ENCODE measurements around the gene CSTA.
"Not testable (repeated sequence)": the region's sequence is repeated elsewhere in the genome, so short reads cannot be mapped to it uniquely, and the experiment has no call there.

The CSTA gene

GRCh38 chr3:122322095-122323075, 2.7 kb upstream of the CSTA start:
- DNase-seq (ENCODE audit: low read depth in 2 of 2): no peak

GRCh38 chr3:122325769-122326168, 721 bp downstream of the CSTA start:
- no peak for DNase-seq (ENCODE audit: low read depth in 2 of 2)

DNA sequence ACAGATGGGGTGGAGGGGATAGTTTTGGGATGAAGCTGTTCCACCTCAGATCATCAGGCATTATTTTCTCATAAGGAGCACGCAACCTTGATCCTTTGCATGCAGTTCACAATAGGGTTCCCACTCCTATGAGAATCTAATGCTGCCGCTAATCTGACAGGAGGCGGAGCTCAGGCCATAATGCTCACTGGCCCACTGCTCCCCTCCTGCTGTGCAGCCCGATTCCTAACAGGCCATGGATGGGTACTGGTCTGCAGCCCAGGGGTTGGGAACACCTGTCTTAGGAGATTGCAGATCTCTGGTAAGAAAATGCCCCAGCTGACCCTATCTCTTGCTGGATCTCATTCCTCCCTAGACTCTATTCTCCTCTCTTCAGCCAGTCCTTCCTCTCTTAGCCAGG, 6.8 kb downstream of the CSTA start:
- no peak for DNase-seq (ENCODE audit: low read depth in 2 of 2)

GRCh38 chr3:122332551-122332950, 7.5 kb downstream of the CSTA start:
- DNase-seq (ENCODE audit: low read depth in 2 of 2): no peak

DNA sequence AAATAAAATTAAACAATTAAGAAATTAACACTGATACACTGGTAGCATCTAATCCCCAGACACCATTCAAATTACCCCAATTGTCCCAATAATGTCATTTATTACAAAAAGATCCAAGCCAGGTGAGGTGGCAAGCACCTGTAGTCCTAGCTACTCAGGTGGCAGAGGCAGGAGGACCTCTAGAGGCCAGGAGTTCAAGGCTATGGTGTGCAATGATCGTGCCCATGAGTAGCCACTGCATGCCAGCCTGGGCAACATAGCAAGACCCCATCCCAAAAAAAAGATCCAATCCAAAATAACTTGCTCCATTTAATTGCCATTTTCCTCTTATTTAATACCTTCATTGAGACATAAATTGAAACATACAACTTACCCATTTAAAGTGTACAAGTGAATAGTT, 17.8 kb downstream of the CSTA start:
- no peak for DNase-seq (ENCODE audit: low read depth in 2 of 2)

DNA sequence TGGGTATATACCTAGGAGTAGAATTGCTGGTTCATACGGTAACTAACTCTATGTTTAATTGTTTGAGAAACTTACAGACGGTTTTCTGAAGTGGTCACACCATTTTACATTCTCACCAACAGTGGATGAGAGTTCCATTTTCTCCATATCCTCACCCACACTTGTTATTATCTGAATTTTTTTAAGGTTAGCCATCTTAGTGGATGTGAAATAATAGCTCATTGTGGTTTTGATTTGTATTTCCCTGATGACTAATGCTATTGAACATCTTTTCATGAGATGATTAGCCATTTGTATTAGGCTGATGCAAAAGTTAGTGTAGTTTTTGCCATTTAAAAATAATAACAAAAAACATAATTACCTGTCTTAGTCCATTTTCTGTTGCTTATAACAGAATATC, 18.6 kb downstream of the CSTA start:
- DNase-seq (ENCODE audit: low read depth in 2 of 2): no peak

- DNase-seq (ENCODE audit: low read depth in 2 of 2): no peak
Measured at GRCh38 chr3:122349171-122349570, 24.1 kb downstream of the CSTA start.

GRCh38 chr3:122350814-122351418, 25.9 kb downstream of the CSTA start:
- DNase-seq (ENCODE audit: low read depth in 2 of 2): no peak

GRCh38 chr3:122351612-122352011, 26.6 kb downstream of the CSTA start:
- no peak for DNase-seq (ENCODE audit: low read depth in 2 of 2)

- DNase-seq (ENCODE audit: low read depth in 2 of 2): no peak
Measured at GRCh38 chr3:122353215-122353614, 28.2 kb downstream of the CSTA start.

GRCh38 chr3:122353893-122354401, 28.9 kb downstream of the CSTA start:
- no peak for DNase-seq (ENCODE audit: low read depth in 2 of 2)

- no peak for DNase-seq (ENCODE audit: low read depth in 2 of 2)
Measured at GRCh38 chr3:122355612-122356011, 30.6 kb downstream of the CSTA start.

GRCh38 chr3:122356402-122356801, 31.4 kb downstream of the CSTA start:
- DNase-seq (ENCODE audit: low read depth in 2 of 2): no peak

- no peak for DNase-seq (ENCODE audit: low read depth in 2 of 2)
Measured at GRCh38 chr3:122357828-122358702, 33.0 kb downstream of the CSTA start.

DNA sequence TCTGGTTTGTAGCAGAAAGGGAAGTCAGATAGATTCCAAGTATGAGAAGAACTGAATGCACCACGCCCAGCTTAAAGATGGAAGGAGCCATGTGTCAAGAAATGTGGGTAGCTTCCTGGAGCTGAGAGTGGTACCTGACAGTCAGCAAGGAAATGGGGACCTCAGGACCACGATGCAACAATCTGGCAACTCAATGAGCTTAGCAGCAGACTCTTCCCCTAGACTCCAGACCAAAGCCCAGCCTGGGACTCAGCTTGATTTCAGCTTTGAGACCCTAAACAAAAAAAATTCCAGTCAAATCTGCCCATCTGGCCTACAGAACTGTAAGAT, 33.6 kb downstream of the CSTA start:
- no peak for DNase-seq (ENCODE audit: low read depth in 2 of 2)

- no peak for DNase-seq (ENCODE audit: low read depth in 2 of 2)
Measured at GRCh38 chr3:122362026-122362425, 37.0 kb downstream of the CSTA start.

DNA sequence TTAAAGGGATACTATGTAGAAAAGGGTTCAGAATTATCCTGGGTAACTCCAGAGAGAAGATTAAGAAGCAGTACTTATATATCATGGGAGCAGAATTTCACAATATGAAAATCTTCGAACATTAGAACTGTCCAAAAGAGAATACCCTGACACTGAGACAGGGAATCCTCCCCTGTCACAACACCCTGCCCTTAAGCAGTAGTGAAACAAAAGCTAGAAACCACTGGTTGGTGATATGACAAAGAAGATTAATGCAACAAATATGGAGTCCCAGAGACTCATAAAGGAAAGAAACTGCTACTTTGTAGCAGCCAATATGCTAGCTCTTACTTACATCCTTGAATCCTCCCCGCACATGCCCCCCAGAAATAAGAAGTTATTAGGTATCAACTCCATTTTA, 39.4 kb downstream of the CSTA start:
- no peak for DNase-seq (ENCODE audit: low read depth in 2 of 2)

DNA sequence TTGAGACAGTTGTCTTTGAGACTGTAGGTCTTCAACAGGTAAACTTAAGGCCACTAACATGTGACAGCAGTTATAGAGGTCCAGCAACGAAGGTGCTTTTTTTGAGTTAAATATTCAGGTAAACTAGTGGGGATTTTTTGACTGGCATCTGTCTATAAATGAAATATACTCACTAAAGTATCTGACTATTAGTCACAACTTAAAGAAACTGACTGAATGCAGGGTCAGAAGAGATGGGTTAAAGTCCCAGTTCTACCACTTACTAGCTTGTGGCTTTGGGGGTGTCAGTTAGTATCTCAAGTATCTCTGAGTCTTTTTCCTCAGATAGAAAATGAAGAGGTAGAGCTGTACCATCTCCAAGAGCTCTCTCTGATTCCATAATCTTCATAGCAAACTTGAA, 40.0 kb downstream of the CSTA start:
- no peak for DNase-seq (ENCODE audit: low read depth in 2 of 2)

- not testable (repeated sequence) for DNase-seq (ENCODE audit: low read depth in 2 of 2)
Measured at GRCh38 chr3:122365582-122366378, 40.7 kb downstream of the CSTA start.

- DNase-seq (ENCODE audit: low read depth in 2 of 2): no peak
Measured at GRCh38 chr3:122366379-122366749, 41.3 kb downstream of the CSTA start.

GRCh38 chr3:122374034-122374433, 49.0 kb downstream of the CSTA start:
- no peak for DNase-seq (ENCODE audit: low read depth in 2 of 2)

Measured in stimulated activated CD8-positive, alpha-beta memory T cell treated with anti-CD3 and anti-CD28 coated beads, Interleukin-2, amount 100 ng/mL, for 1 hour (primary cell).